HUES48 (cell line): ENCODE measurements around the gene ARHGAP32.

ENCODE experiments used
- H3K27ac ChIP-seq: one replicate; pipeline ENCODE4 v1.7.0; 2013; ENCODE audit warnings: low read depth, low read length, inconsistent platforms
- H3K27me3 ChIP-seq: 2 replicates; pipeline ENCODE4 v1.6.1; 2013; ENCODE audit warnings: mild to moderate bottlenecking, low read length; ENCODE audit not compliant: control insufficient read depth, insufficient read depth
- H3K36me3 ChIP-seq: 2 replicates; pipeline ENCODE4 v1.6.1; 2013; ENCODE audit warnings: low read length; ENCODE audit not compliant: control insufficient read depth, insufficient read depth
- H3K4me1 ChIP-seq: 2 replicates; pipeline ENCODE4 v1.6.1; 2013; ENCODE audit warnings: mild to moderate bottlenecking, low read length; ENCODE audit not compliant: control insufficient read depth, insufficient read depth
- H3K4me3 ChIP-seq: 2 replicates; pipeline ENCODE4 v1.5.1; 2013; ENCODE audit warnings: mild to moderate bottlenecking, low read depth, low read length
- H3K9ac ChIP-seq: 2 replicates; pipeline ENCODE4 v1.6.1; 2013; ENCODE audit warnings: mild to moderate bottlenecking, low read depth, low read length, moderate library complexity
- H3K9me3 ChIP-seq: 2 replicates; pipeline ENCODE4 v1.6.1; 2013; ENCODE audit warnings: low read length; ENCODE audit not compliant: control insufficient read depth, insufficient read depth

Gene ARHGAP32

GRCh38 chr11:129192150-129192549 is at the start of gene ARHGAP32:
TSS of gene ARHGAP32 (minus strand) at chr11:129192325. CDS start at chr11:129192198, 127 bp downstream.
- no peaks in the 10 kb centered on the region for H3K9me3 ChIP-seq
- H3K27ac ChIP-seq, result peak within 1 kb of the TSS; percentile 26
- no peak within 1 kb of the TSS for H3K4me3 ChIP-seq
- no peak within 1 kb of the TSS for H3K9ac ChIP-seq
- no peaks in the 10 kb centered on the region for H3K27me3 ChIP-seq
- H3K36me3 ChIP-seq, result no peaks in the 10 kb centered on the region
- peaks cover 40% of the 10 kb centered on the region for H3K4me1 ChIP-seq

DNA sequence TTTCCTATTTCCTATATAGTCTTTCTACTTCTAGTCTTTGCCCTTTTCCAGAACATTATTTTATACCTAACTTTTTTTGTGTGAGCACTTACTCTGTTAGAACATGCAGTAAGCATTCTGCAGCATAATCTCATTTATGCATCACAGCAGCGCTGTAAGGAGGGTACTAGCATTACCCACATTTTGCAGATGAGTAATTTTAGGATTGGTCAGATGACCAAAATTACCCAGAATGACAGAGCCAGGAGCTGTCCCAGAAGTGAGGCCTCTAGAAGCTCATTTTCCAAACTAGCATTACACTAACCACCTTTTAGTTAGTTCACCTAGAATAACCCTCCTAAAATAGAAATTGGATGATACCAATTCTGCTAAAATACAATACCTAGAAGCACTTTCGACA is 47.1 kb upstream of the ARHGAP32 start:
- Histone ChIP-seq H3K36me3 (no peaks in the 10 kb centered on the region), H3K4me1 (peaks cover 5% of the 10 kb centered on the region; the same call in 1 of the 2 replicates), H3K27ac (no peak overlapping the region), H3K9me3 (no peaks in the 10 kb centered on the region), H3K4me3 (no peak overlapping the region), H3K9ac (no peak overlapping the region), H3K27me3 (no peaks in the 10 kb centered on the region)

DNA sequence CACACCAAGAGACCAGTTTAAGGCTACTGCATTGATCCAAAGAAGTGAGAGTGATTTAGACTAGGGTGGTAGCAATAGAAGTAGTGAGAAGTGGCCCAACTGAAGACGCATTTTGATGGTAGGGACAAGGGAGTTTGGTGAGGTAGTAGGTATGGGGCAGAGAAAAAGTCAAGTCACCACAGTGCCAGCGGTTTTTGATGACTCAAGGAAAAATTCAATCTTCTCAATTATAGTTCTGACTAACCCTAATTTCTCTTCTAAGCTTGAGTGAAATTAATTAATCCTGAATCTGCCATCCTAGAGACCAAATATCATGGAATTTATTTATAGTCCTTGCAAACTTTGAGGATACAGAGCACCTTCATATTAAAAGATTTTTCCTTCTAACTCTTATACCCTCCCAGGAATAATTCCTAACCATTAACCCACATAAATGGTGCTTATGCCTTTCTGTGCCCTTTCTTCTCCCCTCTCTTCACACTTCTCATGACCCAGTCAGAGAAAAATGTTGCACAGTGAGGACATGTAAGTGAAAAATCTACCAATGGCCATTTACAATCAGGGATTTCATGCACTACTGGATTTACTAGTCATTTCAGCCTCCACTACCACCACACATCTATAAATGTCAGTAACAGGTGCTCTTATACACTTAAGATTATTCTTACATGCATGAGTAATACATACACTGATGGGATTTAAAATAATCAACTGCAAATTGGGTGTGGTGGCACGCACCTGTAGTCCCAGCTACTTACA is 45.9 kb upstream of the ARHGAP32 start:
- Histone ChIP-seq H3K9ac (no peak overlapping the region), H3K4me3 (no peak overlapping the region), H3K27ac (no peak overlapping the region), H3K4me1 (peaks cover 5% of the 10 kb centered on the region; the same call in 1 of the 2 replicates), H3K27me3 (no peaks in the 10 kb centered on the region), H3K9me3 (no peaks in the 10 kb centered on the region), H3K36me3 (no peaks in the 10 kb centered on the region)

GRCh38 chr11:129237456-129237855 is 45.3 kb upstream of the ARHGAP32 start:
- H3K27ac ChIP-seq, result no peak overlapping the region
- H3K4me1 ChIP-seq, result peaks cover 5% of the 10 kb centered on the region; the same call in 1 of the 2 replicates
- H3K36me3 ChIP-seq, result no peaks in the 10 kb centered on the region
- no peaks in the 10 kb centered on the region for H3K27me3 ChIP-seq
- no peak overlapping the region for H3K9ac ChIP-seq
- no peaks in the 10 kb centered on the region for H3K9me3 ChIP-seq
- H3K4me3 ChIP-seq, result no peak overlapping the region

GRCh38 chr11:129236850-129237249 is 44.7 kb upstream of the ARHGAP32 start:
- H3K36me3 ChIP-seq, result no peaks in the 10 kb centered on the region
- no peaks in the 10 kb centered on the region for H3K9me3 ChIP-seq
- H3K27ac ChIP-seq, result no peak overlapping the region
- H3K9ac ChIP-seq, result no peak overlapping the region
- H3K4me3 ChIP-seq, result no peak overlapping the region
- H3K27me3 ChIP-seq, result no peaks in the 10 kb centered on the region
- H3K4me1 ChIP-seq, result peaks cover 5% of the 10 kb centered on the region; the same call in 1 of the 2 replicates

GRCh38 chr11:129234978-129235377 is 42.9 kb upstream of the ARHGAP32 start:
- H3K9ac ChIP-seq, result no peak overlapping the region
- H3K36me3 ChIP-seq, result no peaks in the 10 kb centered on the region
- no peak overlapping the region for H3K27ac ChIP-seq
- H3K4me1 ChIP-seq, result peaks cover 5% of the 10 kb centered on the region; the same call in 1 of the 2 replicates
- no peaks in the 10 kb centered on the region for H3K9me3 ChIP-seq
- no peaks in the 10 kb centered on the region for H3K27me3 ChIP-seq
- no peak overlapping the region for H3K4me3 ChIP-seq

GRCh38 chr11:129230006-129230405 is 37.9 kb upstream of the ARHGAP32 start:
- no peak overlapping the region for H3K9ac ChIP-seq
- H3K4me3 ChIP-seq, result no peak overlapping the region
- no peaks in the 10 kb centered on the region for H3K27me3 ChIP-seq
- no peaks in the 10 kb centered on the region for H3K36me3 ChIP-seq
- no peak overlapping the region for H3K27ac ChIP-seq
- H3K4me1 ChIP-seq, result no peaks in the 10 kb centered on the region
- peaks cover 17% of the 10 kb centered on the region for H3K9me3 ChIP-seq

DNA sequence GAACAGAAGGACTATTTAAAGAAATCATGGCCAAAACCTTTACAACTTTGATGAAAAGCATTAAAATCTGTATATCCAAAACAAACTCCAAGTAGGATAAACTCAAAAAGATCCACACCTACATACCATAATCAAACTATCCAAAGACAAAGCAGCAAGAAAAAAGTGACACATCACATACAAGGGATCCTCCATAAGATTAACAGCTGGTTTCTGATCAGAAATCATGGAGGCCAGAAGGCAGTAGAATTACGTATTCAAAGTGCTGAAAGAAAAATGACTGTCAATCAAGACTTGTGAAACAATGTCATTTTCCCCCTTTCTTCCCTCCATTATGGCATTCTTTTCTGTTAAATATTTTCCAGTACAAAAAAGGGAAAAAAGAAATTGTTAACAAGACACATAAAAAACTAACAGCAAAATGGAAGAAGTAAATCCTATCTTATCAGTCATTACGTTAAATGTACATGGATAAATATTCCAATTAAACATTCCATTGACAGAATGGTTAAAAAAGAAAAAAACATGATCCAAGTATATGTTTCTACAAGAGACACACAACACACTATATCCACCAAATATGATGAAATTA is 34.2 kb upstream of the ARHGAP32 start:
- Histone ChIP-seq H3K4me1 (peaks cover 31% of the 10 kb centered on the region), H3K4me3 (no peak overlapping the region), H3K36me3 (no peaks in the 10 kb centered on the region), H3K27me3 (no peaks in the 10 kb centered on the region), H3K9me3 (peaks cover 17% of the 10 kb centered on the region), H3K9ac (no peak overlapping the region), H3K27ac (no peak overlapping the region)

GRCh38 chr11:129225190-129225589 is 33.1 kb upstream of the ARHGAP32 start:
- H3K36me3 ChIP-seq, result no peaks in the 10 kb centered on the region

DNA sequence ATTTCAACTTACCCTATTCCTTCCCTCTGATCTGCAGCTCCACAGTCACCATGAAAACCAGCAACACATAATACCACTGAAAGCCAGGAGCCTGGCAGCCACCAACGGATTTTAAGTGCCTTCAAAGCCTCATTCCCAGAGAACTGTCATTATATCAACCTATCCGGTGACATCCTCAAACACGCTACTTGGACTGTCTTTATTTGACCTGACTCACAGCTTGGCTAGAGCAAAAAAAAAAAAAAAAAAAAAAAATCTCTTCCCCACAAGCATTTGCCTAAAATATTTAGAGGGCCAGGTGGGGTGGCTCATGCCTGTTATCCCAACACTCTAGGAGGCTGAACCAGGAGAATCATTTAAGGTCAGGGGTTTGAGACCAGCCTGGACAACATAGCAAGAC is 32.4 kb upstream of the ARHGAP32 start:
- no peaks in the 10 kb centered on the region for H3K36me3 ChIP-seq
- no peak overlapping the region for H3K4me3 ChIP-seq
- no peak overlapping the region for H3K9ac ChIP-seq
- H3K27me3 ChIP-seq, result no peaks in the 10 kb centered on the region
- peaks cover 49% of the 10 kb centered on the region for H3K4me1 ChIP-seq
- H3K9me3 ChIP-seq, result peaks cover 17% of the 10 kb centered on the region
- no peak overlapping the region for H3K27ac ChIP-seq

More at GRCh38 chr11:129225190-129225589, 33.1 kb upstream of the ARHGAP32 start:
- H3K27me3 ChIP-seq, result no peaks in the 10 kb centered on the region
- H3K4me3 ChIP-seq, result no peak overlapping the region
- peaks cover 17% of the 10 kb centered on the region for H3K9me3 ChIP-seq
- no peak overlapping the region for H3K27ac ChIP-seq
- H3K4me1 ChIP-seq, result peaks cover 43% of the 10 kb centered on the region
- H3K9ac ChIP-seq, result no peak overlapping the region

GRCh38 chr11:129223701-129224149 is 31.6 kb upstream of the ARHGAP32 start:
- Histone ChIP-seq H3K9ac (no peak overlapping the region), H3K9me3 (peaks cover 17% of the 10 kb centered on the region), H3K4me1 (peaks cover 57% of the 10 kb centered on the region), H3K4me3 (no peak overlapping the region), H3K36me3 (no peaks in the 10 kb centered on the region), H3K27ac (no peak overlapping the region), H3K27me3 (no peaks in the 10 kb centered on the region)
